Measurements from ENCODE around the gene LUZP2.

GRCh38 chr11:24478718-24479117 is 18.1 kb upstream of the LUZP2 start:
- TF ChIP-seq CTCF (IDR thresholded peaks at IDR 0.05) (no peak), POLR2A (IDR thresholded peaks at IDR 0.05) (no peak)
